PC-9 (cell line): Measurements from ENCODE around the gene SAMM50. TPM values are rescaled to one million over a fixed set of nuclear protein-coding genes. Genes with fewer than 3 reads are reported as not detected.

Source experiments
- BruUV-seq: library from RNA; stranded (reverse); fragments of 400-500 nt; replicated peaks from 2 replicates; lab custom pipeline; 2021; lab: Mats Ljungman, UMichigan
- CTCF ChIA-PET: fragments of 300-600 bp; sonication (Branson Sonifier 250); formaldehyde crosslinking; loops from one replicate; lab custom pipeline; 2022; ENCODE audit warnings: antibody characterized with exemption; lab: Charles Lee
- POLR2A ChIA-PET: fragments of 300-600 bp; sonication (Branson Sonifier 250); formaldehyde crosslinking; loops from one replicate; lab custom pipeline; 2022; ENCODE audit warnings: antibody characterized with exemption; ENCODE audit not compliant: unreplicated experiment; lab: Charles Lee
- DNase-seq, 2 experiments: peaks; one replicate each; pipeline versions ENCODE4 v3.0.0 to v3.0.0-alpha.2; 2015 to 2022; ENCODE audit warnings: mixed read lengths in 1 of 2
- H2AFZ ChIP-seq: fragments of 200-600 bp; sonication (generic); 2 replicates; pipeline ENCODE4 v1.8.1; 2017; ENCODE audit warnings: antibody characterized with exemption
- H3F3A ChIP-seq: fragments of 200-600 bp; sonication (generic); 2 replicates; pipeline ENCODE4 v1.8.1; 2017; ENCODE audit warnings: antibody characterized with exemption, mild to moderate bottlenecking, low read depth; ENCODE audit not compliant: insufficient read depth
- H3K27ac ChIP-seq: fragments of 200-600 bp; sonication (generic); 2 replicates; pipeline ENCODE4 v1.6.1; 2016; ENCODE audit warnings: mixed run types
- H3K27me3 ChIP-seq: fragments of 200-600 bp; sonication (generic); 2 replicates; pipeline ENCODE4 v1.6.1; 2016; ENCODE audit warnings: low read depth, mixed run types; ENCODE audit not compliant: insufficient read depth
- H3K36me3 ChIP-seq: fragments of 200-600 bp; sonication (generic); 2 replicates; pipeline ENCODE4 v1.6.1; 2016; ENCODE audit warnings: low read depth, mixed run types
- H3K4me1 ChIP-seq: fragments of 200-600 bp; sonication (generic); replicated peaks from 2 replicates; pipeline ENCODE4 v1.6.1; 2016; ENCODE audit warnings: mixed run types; ENCODE audit not compliant: insufficient read depth
- H3K4me2 ChIP-seq: fragments of 200-600 bp; sonication (generic); 2 replicates; pipeline ENCODE4 v1.6.1; 2017; ENCODE audit warnings: mixed run types
- H3K4me3 ChIP-seq: fragments of 200-600 bp; sonication (generic); 2 replicates; pipeline ENCODE4 v1.6.1; 2016; ENCODE audit warnings: mixed run types
- H3K79me2 ChIP-seq: fragments of 200-600 bp; sonication (generic); 2 replicates; pipeline ENCODE4 v1.6.1; 2017; ENCODE audit warnings: low read depth, mixed run types
- H3K9me2 ChIP-seq: fragments of 200-600 bp; sonication (generic); 2 replicates; pipeline ENCODE4 v1.8.1; 2017; ENCODE audit warnings: mild to moderate bottlenecking; ENCODE audit not compliant: insufficient read depth
- H3K9me3 ChIP-seq: fragments of 200-600 bp; sonication (generic); 2 replicates; pipeline ENCODE4 v1.8.1; 2016; ENCODE audit warnings: low read depth; ENCODE audit not compliant: insufficient read depth
- H4K20me1 ChIP-seq: fragments of 200-600 bp; sonication (generic); 2 replicates; pipeline ENCODE4 v1.8.1; 2017; ENCODE audit not compliant: insufficient read depth
- EZH2 ChIP-seq: fragments of 200-600 bp; sonication (generic); IDR thresholded peaks from 2 replicates; pipeline ENCODE4 v1.8.0; 2017; ENCODE audit warnings: antibody characterized with exemption, low read depth
- intact Hi-C: fragments of 100-400 bp; cut with micrococcal nuclease; formaldehyde crosslinking; loops from one replicate; pipeline ENCODE4 v1.10.0; 2022; ENCODE audit not compliant: unreplicated experiment
- total RNA-seq: library from RNA; stranded (reverse); gene quantifications from 2 replicates; pipeline ENCODE4 v1.2.3, GENCODE V29; 2021
- TF ChIP-seq, protein P1 (sequence below): fragments of 200-600 bp; sonication (generic); conservative IDR thresholded peaks from 2 replicates; pipeline ENCODE4 v1.6.1; 2017; ENCODE audit warnings: mixed run types, antibody characterized with exemption, mild to moderate bottlenecking, moderate library complexity

The SAMM50 gene
- total RNA-seq, 1 experiment from 2014 or later = 73.9 TPM

- no peak for TF ChIP-seq EZH2
- TF ChIP-seq, protein P1, sequence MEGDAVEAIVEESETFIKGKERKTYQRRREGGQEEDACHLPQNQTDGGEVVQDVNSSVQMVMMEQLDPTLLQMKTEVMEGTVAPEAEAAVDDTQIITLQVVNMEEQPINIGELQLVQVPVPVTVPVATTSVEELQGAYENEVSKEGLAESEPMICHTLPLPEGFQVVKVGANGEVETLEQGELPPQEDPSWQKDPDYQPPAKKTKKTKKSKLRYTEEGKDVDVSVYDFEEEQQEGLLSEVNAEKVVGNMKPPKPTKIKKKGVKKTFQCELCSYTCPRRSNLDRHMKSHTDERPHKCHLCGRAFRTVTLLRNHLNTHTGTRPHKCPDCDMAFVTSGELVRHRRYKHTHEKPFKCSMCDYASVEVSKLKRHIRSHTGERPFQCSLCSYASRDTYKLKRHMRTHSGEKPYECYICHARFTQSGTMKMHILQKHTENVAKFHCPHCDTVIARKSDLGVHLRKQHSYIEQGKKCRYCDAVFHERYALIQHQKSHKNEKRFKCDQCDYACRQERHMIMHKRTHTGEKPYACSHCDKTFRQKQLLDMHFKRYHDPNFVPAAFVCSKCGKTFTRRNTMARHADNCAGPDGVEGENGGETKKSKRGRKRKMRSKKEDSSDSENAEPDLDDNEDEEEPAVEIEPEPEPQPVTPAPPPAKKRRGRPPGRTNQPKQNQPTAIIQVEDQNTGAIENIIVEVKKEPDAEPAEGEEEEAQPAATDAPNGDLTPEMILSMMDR = no peak
- no peak overlapping the region for H3K27ac ChIP-seq
- H3K9me3 ChIP-seq = no peaks in the 10 kb centered on the region
- H3K4me1 ChIP-seq = no peaks in the 10 kb centered on the region
- H4K20me1 ChIP-seq = 0 out of 2 replicates have a peak, but pooled peaks cover 3% of the 10 kb centered on the region
- H3K27me3 ChIP-seq = no peaks in the 10 kb centered on the region
- ChIA-PET CTCF (no interaction called here), POLR2A (interaction anchor here (0.7 kb wide), 1 partner anchor 568 kb away, joined by 3 read pairs; no protein-coding TSS in a partner anchor)
- H3K79me2 ChIP-seq = no peaks in the 10 kb centered on the region
- no peaks in the 10 kb centered on the region for H3F3A ChIP-seq
- no peak for DNase-seq
- no TSS peak for BruUV-seq
- no peaks in the 10 kb centered on the region for H3K36me3 ChIP-seq
- H2AFZ ChIP-seq = no peak overlapping the region
- H3K4me3 ChIP-seq = no peak overlapping the region
- H3K9me2 ChIP-seq = no peaks in the 10 kb centered on the region
- H3K4me2 ChIP-seq = no peak overlapping the region
- intact Hi-C loops = no loop called here
Observed at GRCh38 chr22:44004104-44004460, 48.8 kb downstream of the SAMM50 start.

GRCh38 chr22:44005524-44005923 lies 50.3 kb downstream of the SAMM50 start:
- CTCF ChIA-PET = no interaction called here
- DNase-seq = peak in 1 of 2 experiments; percentile 15
- Histone ChIP-seq H3K4me1 (no peaks in the 10 kb centered on the region), H3K4me2 (no peak overlapping the region), H4K20me1 (0 out of 2 replicates have a peak, but pooled peaks cover 3% of the 10 kb centered on the region), H3K9me3 (no peaks in the 10 kb centered on the region), H2AFZ (no peak overlapping the region), H3K36me3 (no peaks in the 10 kb centered on the region), H3K27ac (no peak overlapping the region), H3F3A (no peaks in the 10 kb centered on the region), H3K27me3 (no peaks in the 10 kb centered on the region), H3K79me2 (no peaks in the 10 kb centered on the region), H3K9me2 (no peaks in the 10 kb centered on the region), H3K4me3 (no peak overlapping the region)
- TF ChIP-seq, protein P1 = no peak
- TF ChIP-seq EZH2 = no peak
- POLR2A ChIA-PET = no interaction called here
- intact Hi-C loops = no loop called here
- no TSS peak for BruUV-seq

- intact Hi-C loops = no loop called here
- BruUV-seq = no TSS peak
- Histone ChIP-seq H3F3A (no peaks in the 10 kb centered on the region), H3K27ac (no peak overlapping the region), H3K36me3 (no peaks in the 10 kb centered on the region), H3K4me2 (no peak overlapping the region), H3K27me3 (no peaks in the 10 kb centered on the region), H3K4me1 (no peaks in the 10 kb centered on the region), H3K4me3 (no peak overlapping the region), H2AFZ (no peak overlapping the region), H3K9me3 (no peaks in the 10 kb centered on the region), H3K79me2 (no peaks in the 10 kb centered on the region), H3K9me2 (no peaks in the 10 kb centered on the region), H4K20me1 (no peaks in the 10 kb centered on the region)
- no peak for TF ChIP-seq EZH2
- TF ChIP-seq, protein P1 = no peak
- ChIA-PET POLR2A (no interaction called here), CTCF (interaction anchor here (0.6 kb wide), 1 partner anchor 210 kb away, joined by 3 read pairs; no protein-coding TSS in a partner anchor)
- peak in 1 of 2 experiments; percentile 19 for DNase-seq
Observed at GRCh38 chr22:44012162-44012561, 56.9 kb downstream of the SAMM50 start.
